ENCODE data around the gene CCDC92. TPM values are rescaled to one million over a fixed set of nuclear protein-coding genes. Genes with fewer than 3 reads are reported as not detected.

The CCDC92 gene
- polyA plus RNA-seq, 1 donor from 2014 or later: 11.3 TPM

GRCh38 chr12:123995023-123995748, 22.6 kb upstream of the CCDC92 start:
- H3K9me3 ChIP-seq (ENCODE audit: low read length): no peaks in the 10 kb centered on the region
- H3K36me3 ChIP-seq (ENCODE audit: insufficient read depth, low read length): no peaks in the 10 kb centered on the region
- peaks cover 6% of the 10 kb centered on the region for H4K20me1 ChIP-seq (ENCODE audit: insufficient read depth)
- TF ChIP-seq REST (IDR thresholded peaks at IDR 0.05; ENCODE audit: borderline replicate concordance): no peak
- TF ChIP-seq RAD21 (conservative IDR thresholded peaks at IDR 0.05): no peak
- no peak for TF ChIP-seq POLR2AphosphoS5 (IDR thresholded peaks at IDR 0.05)
- no peak for TF ChIP-seq MXI1 (conservative IDR thresholded peaks at IDR 0.05; ENCODE audit: poor library complexity, severe bottlenecking)
- TF ChIP-seq EZH2 (IDR thresholded peaks at IDR 0.05; ENCODE audit: borderline replicate concordance, insufficient read depth, low read length, poor library complexity, severe bottlenecking): no peak
- TF ChIP-seq SMC3 (conservative IDR thresholded peaks at IDR 0.05; ENCODE audit: poor library complexity): no peak
- TF ChIP-seq EP300 (conservative IDR thresholded peaks at IDR 0.05; ENCODE audit: poor library complexity, severe bottlenecking): no peak
- no peak for TF ChIP-seq TAF1 (IDR thresholded peaks at IDR 0.05; ENCODE audit: low read depth)
- TF ChIP-seq CTCF (IDR thresholded peaks at IDR 0.05; ENCODE audit: poor library complexity, severe bottlenecking): no peak
- no peaks in the 10 kb centered on the region for H3K27me3 ChIP-seq (ENCODE audit: insufficient read depth, low read depth, low read length)
- no peaks in the 10 kb centered on the region for H3F3A ChIP-seq (ENCODE audit: insufficient read depth, low read length, poor library complexity, severe bottlenecking)
- no peak overlapping the region for H3K4me2 ChIP-seq (ENCODE audit: low read length)
- no peak overlapping the region for H3K9ac ChIP-seq (ENCODE audit: low read length)
- H3K79me2 ChIP-seq (replicated peaks; ENCODE audit: insufficient read depth, low read length): peaks cover 47% of the 10 kb centered on the region
- H2AFZ ChIP-seq (ENCODE audit: low read depth, low read length): no peak overlapping the region
- no peak overlapping the region for H3K4me3 ChIP-seq (ENCODE audit: low read length)
- H3K27ac ChIP-seq (ENCODE audit: low read length): no peak overlapping the region
- no peaks in the 10 kb centered on the region for H3K9me2 ChIP-seq (ENCODE audit: insufficient read depth, low read length)

- TF ChIP-seq EZH2 (IDR thresholded peaks at IDR 0.05; ENCODE audit: borderline replicate concordance, insufficient read depth, low read length, poor library complexity, severe bottlenecking): no peak
- no peak for TF ChIP-seq SMC3 (conservative IDR thresholded peaks at IDR 0.05; ENCODE audit: poor library complexity)
- no peak for TF ChIP-seq TAF1 (IDR thresholded peaks at IDR 0.05; ENCODE audit: low read depth)
- TF ChIP-seq RAD21 (conservative IDR thresholded peaks at IDR 0.05): no peak
- TF ChIP-seq MXI1 (conservative IDR thresholded peaks at IDR 0.05; ENCODE audit: poor library complexity, severe bottlenecking): no peak
- TF ChIP-seq CTCF (IDR thresholded peaks at IDR 0.05; ENCODE audit: poor library complexity, severe bottlenecking): no peak
- H3K27me3 ChIP-seq (ENCODE audit: insufficient read depth, low read depth, low read length): no peaks in the 10 kb centered on the region
- no peaks in the 10 kb centered on the region for H3K36me3 ChIP-seq (ENCODE audit: insufficient read depth, low read length)
- H3K9me3 ChIP-seq (ENCODE audit: low read length): no peaks in the 10 kb centered on the region
- no peaks in the 10 kb centered on the region for H3K9me2 ChIP-seq (ENCODE audit: insufficient read depth, low read length)
- H3K27ac ChIP-seq (ENCODE audit: low read length): no peak overlapping the region
- H3K79me2 ChIP-seq (replicated peaks; ENCODE audit: insufficient read depth, low read length): peaks cover 54% of the 10 kb centered on the region
- H3K9ac ChIP-seq (ENCODE audit: low read length): no peak overlapping the region
- H3F3A ChIP-seq (ENCODE audit: insufficient read depth, low read length, poor library complexity, severe bottlenecking): no peaks in the 10 kb centered on the region
- H3K4me3 ChIP-seq (ENCODE audit: low read length): no peak overlapping the region
- peaks cover 6% of the 10 kb centered on the region for H4K20me1 ChIP-seq (ENCODE audit: insufficient read depth)
- H3K4me2 ChIP-seq (ENCODE audit: low read length): no peak overlapping the region
- H2AFZ ChIP-seq (ENCODE audit: low read depth, low read length): no peak overlapping the region
These were observed 19.6 kb upstream of the CCDC92 start for GRCh38 chr12:123992118-123992825.
